ENCODE results near the gene EFCAB5. TPM values are rescaled to one million over a fixed set of nuclear protein-coding genes. Genes with fewer than 3 reads are reported as not detected.
"Not testable (repeated sequence)": the region's sequence is repeated elsewhere in the genome, so short reads cannot be mapped to it uniquely, and the experiment has no call there.

EFCAB5 gene
- total RNA-seq, 1 experiment from 2014 or later = 1.4 TPM

DNA sequence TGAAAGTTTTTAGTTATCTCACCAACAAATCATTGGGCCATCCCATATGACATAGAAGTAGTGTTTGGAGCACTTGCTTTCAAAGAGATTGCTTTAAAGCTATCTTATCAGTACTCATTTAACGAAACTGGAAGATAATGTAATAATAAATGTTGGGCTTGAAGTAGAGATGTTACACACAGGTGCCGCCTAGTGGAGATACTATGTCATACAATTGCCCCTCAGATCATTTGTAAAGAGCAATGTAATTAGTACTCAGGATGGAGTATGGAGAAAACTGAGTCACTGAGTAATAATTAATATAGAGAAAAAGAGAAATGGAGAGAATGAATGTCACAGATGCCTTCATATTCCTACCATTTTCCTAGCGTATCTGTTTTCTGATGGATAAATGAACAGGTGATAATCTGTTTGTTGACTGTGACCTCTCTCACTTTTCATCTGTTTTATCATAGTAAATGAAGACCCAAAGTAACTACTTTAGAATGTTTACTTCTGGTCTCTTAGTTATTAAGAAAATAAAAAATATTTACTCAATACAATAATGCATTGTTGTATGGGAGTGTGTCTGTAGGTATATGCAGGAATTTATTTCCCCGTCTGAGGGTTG is 80.4 kb downstream of the EFCAB5 start:
- no peaks in the 10 kb centered on the region for H3F3A ChIP-seq (ENCODE audit: insufficient read depth, low read depth)
- H3K79me2 ChIP-seq (ENCODE audit: low read depth) = no peaks in the 10 kb centered on the region
- H3K4me3 ChIP-seq = no peak overlapping the region
- intact Hi-C loops (cut with micrococcal nuclease; ENCODE audit: unreplicated experiment) = loop anchor here (1.0 to 2.0 kb wide), 4 partner anchors 91 to 441 kb away; no protein-coding TSS in a partner anchor
- ChIA-PET POLR2A (ENCODE audit: unreplicated experiment) (no interaction called here), CTCF (interaction anchor here (0.6 to 1.1 kb wide), 7 partner anchors 21 to 439 kb away, joined by 3 to 10 read pairs (median 5); no protein-coding TSS in a partner anchor)
- TF ChIP-seq, protein P1, sequence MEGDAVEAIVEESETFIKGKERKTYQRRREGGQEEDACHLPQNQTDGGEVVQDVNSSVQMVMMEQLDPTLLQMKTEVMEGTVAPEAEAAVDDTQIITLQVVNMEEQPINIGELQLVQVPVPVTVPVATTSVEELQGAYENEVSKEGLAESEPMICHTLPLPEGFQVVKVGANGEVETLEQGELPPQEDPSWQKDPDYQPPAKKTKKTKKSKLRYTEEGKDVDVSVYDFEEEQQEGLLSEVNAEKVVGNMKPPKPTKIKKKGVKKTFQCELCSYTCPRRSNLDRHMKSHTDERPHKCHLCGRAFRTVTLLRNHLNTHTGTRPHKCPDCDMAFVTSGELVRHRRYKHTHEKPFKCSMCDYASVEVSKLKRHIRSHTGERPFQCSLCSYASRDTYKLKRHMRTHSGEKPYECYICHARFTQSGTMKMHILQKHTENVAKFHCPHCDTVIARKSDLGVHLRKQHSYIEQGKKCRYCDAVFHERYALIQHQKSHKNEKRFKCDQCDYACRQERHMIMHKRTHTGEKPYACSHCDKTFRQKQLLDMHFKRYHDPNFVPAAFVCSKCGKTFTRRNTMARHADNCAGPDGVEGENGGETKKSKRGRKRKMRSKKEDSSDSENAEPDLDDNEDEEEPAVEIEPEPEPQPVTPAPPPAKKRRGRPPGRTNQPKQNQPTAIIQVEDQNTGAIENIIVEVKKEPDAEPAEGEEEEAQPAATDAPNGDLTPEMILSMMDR (conservative IDR thresholded peaks at IDR 0.05) = peak; percentile 93
- no peak for TF ChIP-seq EZH2 (IDR thresholded peaks at IDR 0.05; ENCODE audit: low read depth)
- no peaks in the 10 kb centered on the region for H3K36me3 ChIP-seq (ENCODE audit: low read depth)
- no peaks in the 10 kb centered on the region for H4K20me1 ChIP-seq (ENCODE audit: insufficient read depth)
- H3K9me3 ChIP-seq (ENCODE audit: insufficient read depth, low read depth) = no peaks in the 10 kb centered on the region
- peak in 1 of 2 experiments; percentile 14 for DNase-seq
- H3K27ac ChIP-seq = no peak overlapping the region
- no peaks in the 10 kb centered on the region; the same call in 1 of the 2 replicates for H3K4me1 ChIP-seq (replicated peaks; ENCODE audit: insufficient read depth)
- H3K9me2 ChIP-seq (ENCODE audit: insufficient read depth) = no peaks in the 10 kb centered on the region
- BruUV-seq (replicated peaks) = no TSS peak
- H3K4me2 ChIP-seq = peak overlapping the region; percentile 75
- H3K27me3 ChIP-seq (ENCODE audit: insufficient read depth, low read depth) = no peaks in the 10 kb centered on the region
- H2AFZ ChIP-seq = no peak overlapping the region

GRCh38 chr17:30025325-30025724 is 83.9 kb downstream of the EFCAB5 start:
- CTCF ChIA-PET; H3F3A ChIP-seq (ENCODE audit: insufficient read depth, low read depth); H3K27me3 ChIP-seq (ENCODE audit: insufficient read depth, low read depth); H4K20me1 ChIP-seq (ENCODE audit: insufficient read depth); DNase-seq; H3K9me2 ChIP-seq (ENCODE audit: insufficient read depth); POLR2A ChIA-PET (ENCODE audit: unreplicated experiment); intact Hi-C loops (cut with micrococcal nuclease; ENCODE audit: unreplicated experiment); H3K4me1 ChIP-seq (replicated peaks; ENCODE audit: insufficient read depth); BruUV-seq (replicated peaks); H3K27ac ChIP-seq; H2AFZ ChIP-seq; H3K36me3 ChIP-seq (ENCODE audit: low read depth); H3K4me2 ChIP-seq; H3K79me2 ChIP-seq (ENCODE audit: low read depth); H3K9me3 ChIP-seq (ENCODE audit: insufficient read depth, low read depth); H3K4me3 ChIP-seq: not testable (repeated sequence)

GRCh38 chr17:30027676-30028075 is 86.2 kb downstream of the EFCAB5 start:
- DNase-seq = no peak
- intact Hi-C loops (cut with micrococcal nuclease; ENCODE audit: unreplicated experiment) = no loop called here
- POLR2A ChIA-PET (ENCODE audit: unreplicated experiment) = no interaction called here

More at GRCh38 chr17:30027676-30028075, 86.2 kb downstream of the EFCAB5 start:
- no peaks in the 10 kb centered on the region for H4K20me1 ChIP-seq (ENCODE audit: insufficient read depth)
- no peak overlapping the region for H3K4me3 ChIP-seq
- no peak overlapping the region for H2AFZ ChIP-seq
- no peak overlapping the region for H3K4me2 ChIP-seq
- H3K9me3 ChIP-seq (ENCODE audit: insufficient read depth, low read depth) = no peaks in the 10 kb centered on the region
- no peaks in the 10 kb centered on the region for H3K79me2 ChIP-seq (ENCODE audit: low read depth)
- H3F3A ChIP-seq (ENCODE audit: insufficient read depth, low read depth) = no peaks in the 10 kb centered on the region
- no peak overlapping the region for H3K27ac ChIP-seq
- CTCF ChIA-PET = interaction anchor here (0.6 to 2.4 kb wide), 4 partner anchors 11 to 98 kb away, joined by 4 to 9 read pairs (median 5); partner anchors contain the start of gene SSH2
- H3K9me2 ChIP-seq (ENCODE audit: insufficient read depth) = no peaks in the 10 kb centered on the region
- no peaks in the 10 kb centered on the region for H3K36me3 ChIP-seq (ENCODE audit: low read depth)
- TF ChIP-seq, protein P1 (conservative IDR thresholded peaks at IDR 0.05) = no peak
- no peak for TF ChIP-seq EZH2 (IDR thresholded peaks at IDR 0.05; ENCODE audit: low read depth)
- no TSS peak for BruUV-seq (replicated peaks)
- no peaks in the 10 kb centered on the region for H3K27me3 ChIP-seq (ENCODE audit: insufficient read depth, low read depth)
- H3K4me1 ChIP-seq (replicated peaks; ENCODE audit: insufficient read depth) = no peaks in the 10 kb centered on the region

Measured in PC-9 (cell line).